Upper lobe of left lung (tissue), 6 donors: Measurements from ENCODE around the gene TSSK2. TPM values are rescaled to one million over a fixed set of nuclear protein-coding genes. Genes with fewer than 3 reads are reported as not detected.

Experiments used
- ATAC-seq, 2 donors: fragments of 200-7000 bp; cut with Tn5 transposase; one replicate each; pipeline ENCODE4 v1.9.1; 2022; ENCODE audit warnings: mild to moderate bottlenecking in 2 of 2, moderate library complexity in 2 of 2; ENCODE audit not compliant: low FRiP score in 2 of 2
- DNase-seq, 2 donors: peaks; one replicate each; pipeline ENCODE4 v3.0.0-alpha.2; 2019 to 2020
- H3K27ac ChIP-seq, 4 donors: fragments of 200-600 bp; sonication (generic); one replicate each; pipeline ENCODE4 v1.5.1; 2016 to 2019
- H3K27me3 ChIP-seq, 4 donors: fragments of 200-600 bp; sonication (generic); one replicate each; pipeline ENCODE4 v1.5.1; 2017 to 2019
- H3K36me3 ChIP-seq, 4 donors: fragments of 200-600 bp; sonication (generic); one replicate each; pipeline ENCODE4 v1.5.1; 2016 to 2019
- H3K4me1 ChIP-seq, 4 donors: fragments of 200-600 bp; sonication (generic); one replicate each; pipeline ENCODE4 v1.5.1; 2018 to 2019
- H3K4me3 ChIP-seq, 4 donors: fragments of 200-600 bp; sonication (generic); one replicate each; pipeline ENCODE4 v1.5.1; 2017 to 2019; ENCODE audit warnings: mild to moderate bottlenecking in 2 of 4, moderate library complexity in 1 of 4
- H3K9me3 ChIP-seq, 4 donors: fragments of 200-600 bp; sonication (generic); one replicate each; pipeline ENCODE4 v1.5.1; 2018 to 2019
- CTCF ChIP-seq, 6 experiments: fragments of 450-650 bp in 4 of 6; fragments of 200-600 bp in 2 of 6; sonication (generic) in 2 of 6; IDR thresholded peaks; one replicate each; pipeline ENCODE4 v1.5.1; 2016 to 2019; ENCODE audit warnings: antibody characterized with exemption in 6 of 6
- EP300 ChIP-seq, 4 donors: sonication (generic); formaldehyde crosslinking; IDR thresholded peaks; one replicate each; pipeline ENCODE4 v1.5.1; 2017; ENCODE audit warnings: antibody characterized with exemption in 4 of 4, control low read depth in 2 of 4
- POLR2A ChIP-seq, 4 donors: fragments of 450-650 bp; IDR thresholded peaks; one replicate each; pipeline ENCODE4 v1.5.1; 2016 to 2017; ENCODE audit warnings: antibody characterized with exemption in 4 of 4, mild to moderate bottlenecking in 2 of 4
- POLR2AphosphoS5 ChIP-seq, 2 donors: sonication (generic); formaldehyde crosslinking; IDR thresholded peaks; one replicate each; pipeline ENCODE4 v1.5.1; 2017; ENCODE audit warnings: antibody characterized with exemption in 2 of 2
- WGBS, 2 donors: methylation state at CpG; one replicate each; pipeline ENCODE4 v1.1.5; 2017 to 2018; 5-methylcytosine and 5-hydroxymethylcytosine counted together
- total RNA-seq, 6 donors: library from RNA; depleted of rRNA in 4 of 6; stranded (reverse); fragments of >200 nt in 4 of 6; gene quantifications; one replicate each; pipeline versions ENCODE4 v1.1.0 to v1.2.1, GENCODE V29; 2016 to 2021
- donor health status: DM: no; HTN: no; CAD: no; lungs with moderate emphysema.
- donor health status: DM: no; HTN: yes; CAD: no; lungs with severe emphysema.

Gene TSSK2
- total RNA-seq, 6 donors from 2014 or later = not detected

- DNase-seq = no peak
- Histone ChIP-seq H3K9me3 (no peaks in the 10 kb centered on the region), H3K27ac (no peak overlapping the region), H3K4me1 (no peaks in the 10 kb centered on the region), H3K27me3 (no peaks in the 10 kb centered on the region), H3K4me3 (no peak overlapping the region), H3K36me3 (peaks cover 35 to 100% (median 84%) of the 10 kb centered on the region in 4 donors)
- no peak for ATAC-seq
- WGBS, 2 donors = 83 to 88% methylated on average over 7 to 9 of the region's 11 CpGs
- no peak for TF ChIP-seq POLR2AphosphoS5 (IDR thresholded peaks at IDR 0.05)
- no peak for TF ChIP-seq POLR2A (IDR thresholded peaks at IDR 0.05)
Observed at GRCh38 chr22:19137384-19138216, 6.5 kb downstream of the TSSK2 start.

GRCh38 chr22:19138217-19139000 lies 7.3 kb downstream of the TSSK2 start:
- WGBS, 2 donors = 86 to 96% methylated on average over 2 to 15 of the region's 15 CpGs
- no peak overlapping the region for H3K4me3 ChIP-seq
- DNase-seq = peak in 1 of 2 donors; percentile 61
- no peak for TF ChIP-seq CTCF (IDR thresholded peaks at IDR 0.05)
- no peak for TF ChIP-seq EP300 (IDR thresholded peaks at IDR 0.05)
- TF ChIP-seq POLR2A (IDR thresholded peaks at IDR 0.05) = no peak
- TF ChIP-seq POLR2AphosphoS5 (IDR thresholded peaks at IDR 0.05) = no peak
- H3K27me3 ChIP-seq = no peaks in the 10 kb centered on the region
- no peak overlapping the region for H3K27ac ChIP-seq
- peaks cover 34 to 94% (median 78%) of the 10 kb centered on the region in 4 donors for H3K36me3 ChIP-seq
- peaks cover 0 to 6% (median 2%) of the 10 kb centered on the region in 4 donors for H3K4me1 ChIP-seq
- no peaks in the 10 kb centered on the region for H3K9me3 ChIP-seq
- no peak for ATAC-seq

- 97 to 100% methylated on average over 1 to 9 of the region's 9 CpGs for WGBS, 2 donors
- Histone ChIP-seq H3K27me3 (no peaks in the 10 kb centered on the region), H3K27ac (no peak overlapping the region), H3K4me1 (peaks cover 5 to 11% (median 8%) of the 10 kb centered on the region in 4 donors), H3K36me3 (peaks cover 33 to 88% (median 72%) of the 10 kb centered on the region in 4 donors), H3K9me3 (no peaks in the 10 kb centered on the region), H3K4me3 (no peak overlapping the region)
- DNase-seq = no peak
- TF ChIP-seq POLR2AphosphoS5 (IDR thresholded peaks at IDR 0.05) = no peak
- TF ChIP-seq CTCF (IDR thresholded peaks at IDR 0.05) = no peak
- no peak for TF ChIP-seq EP300 (IDR thresholded peaks at IDR 0.05)
- TF ChIP-seq POLR2A (IDR thresholded peaks at IDR 0.05) = no peak
- ATAC-seq = no peak
Observed at GRCh38 chr22:19139001-19139356, 7.9 kb downstream of the TSSK2 start.

- Histone ChIP-seq H3K27ac (no peak overlapping the region), H3K9me3 (no peaks in the 10 kb centered on the region), H3K4me1 (peaks cover 8 to 19% (median 9%) of the 10 kb centered on the region in 4 donors), H3K4me3 (no peak overlapping the region), H3K36me3 (peaks cover 28 to 78% (median 63%) of the 10 kb centered on the region in 4 donors), H3K27me3 (no peaks in the 10 kb centered on the region)
- ATAC-seq (no peak), DNase-seq (no peak)
- TF ChIP-seq POLR2A (IDR thresholded peaks at IDR 0.05) (no peak), POLR2AphosphoS5 (IDR thresholded peaks at IDR 0.05) (no peak), EP300 (IDR thresholded peaks at IDR 0.05) (no peak), CTCF (IDR thresholded peaks at IDR 0.05) (no peak)
- 98 to 100% methylated on average over 3 to 5 of the region's 5 CpGs for WGBS, 2 donors
Observed at GRCh38 chr22:19139974-19140373, 8.9 kb downstream of the TSSK2 start.

- TF ChIP-seq EP300 (IDR thresholded peaks at IDR 0.05) = no peak
- no peak for TF ChIP-seq POLR2A (IDR thresholded peaks at IDR 0.05)
- TF ChIP-seq POLR2AphosphoS5 (IDR thresholded peaks at IDR 0.05) = no peak
- TF ChIP-seq CTCF (IDR thresholded peaks at IDR 0.05) = no peak
- Histone ChIP-seq H3K4me1 (peaks cover 8 to 19% (median 9%) of the 10 kb centered on the region in 4 donors), H3K4me3 (no peak overlapping the region), H3K27ac (no peak overlapping the region), H3K9me3 (no peaks in the 10 kb centered on the region), H3K36me3 (peaks cover 28 to 54% (median 47%) of the 10 kb centered on the region in 4 donors), H3K27me3 (no peaks in the 10 kb centered on the region)
- WGBS, 2 donors = 91 to 94% methylated on average over 8 to 9 of the region's 9 CpGs
- ATAC-seq (no peak), DNase-seq (peak in 1 of 2 donors; percentile 63)
Observed at GRCh38 chr22:19142394-19142793, 11.3 kb downstream of the TSSK2 start.
